SK-N-SH (cell line): ENCODE results near the gene UGT2B15. TPM values are rescaled to one million over a fixed set of nuclear protein-coding genes. Genes with fewer than 3 reads are reported as not detected.

ENCODE experiments used
- CTCF ChIA-PET: fragments of 300-600, 350-600 bp; formaldehyde crosslinking; extraction: SDS; loops from one replicate; lab custom pipeline; 2021; lab: Yijun Ruan, JAX
- POLR2A ChIA-PET: fragments of 350-600 bp; sonication (Branson Sonifier 250); formaldehyde crosslinking; extraction: SDS; loops from one replicate; lab custom pipeline; 2020; ENCODE audit warnings: antibody characterized with exemption, inconsistent platforms; lab: Yijun Ruan, JAX
- DNase-seq: peaks from one replicate; pipeline ENCODE4 v3.0.0; 2012
- H2AFZ ChIP-seq: fragments of 200-600 bp; sonication (generic); 2 replicates; pipeline ENCODE4 v1.8.1; 2016; ENCODE audit warnings: antibody characterized with exemption, mild to moderate bottlenecking, low read depth
- H3F3A ChIP-seq: fragments of 200-600 bp; sonication (generic); replicated peaks from 2 replicates; pipeline ENCODE3; 2016; ENCODE audit warnings: antibody characterized with exemption, mild to moderate bottlenecking; ENCODE audit not compliant: insufficient read depth
- H3K27ac ChIP-seq, 2 experiments: fragments of 200-500 bp in 1 of 2; fragments of 200-600 bp in 1 of 2; sonication (Bioruptor generic) in 1 of 2; sonication (generic), shearing (Covaris generic) in 1 of 2; 2 replicates each; pipeline versions ENCODE4 v1.5.1 to v1.6.1; 2014 to 2016; ENCODE audit warnings: low read depth in 2 of 2, inconsistent platforms in 1 of 2, low read length in 1 of 2, mild to moderate bottlenecking in 1 of 2, mixed read lengths in 1 of 2
- H3K27me3 ChIP-seq: fragments of 200-600 bp; sonication (generic), shearing (Covaris generic); 2 replicates; pipeline ENCODE4 v1.6.1; 2016; ENCODE audit warnings: mixed run types; ENCODE audit not compliant: insufficient read depth
- H3K36me3 ChIP-seq, 2 experiments: fragments of 200-500 bp in 1 of 2; fragments of 200-600 bp in 1 of 2; sonication (Bioruptor generic) in 1 of 2; sonication (generic) in 1 of 2; replicated peaks in 1 of 2; 2 replicates each; pipeline versions ENCODE3 to v1.5.1; 2014 to 2016; ENCODE audit warnings: low read length in 1 of 2, mild to moderate bottlenecking in 1 of 2; ENCODE audit not compliant: insufficient read depth in 2 of 2, control insufficient read depth in 1 of 2
- H3K4me1 ChIP-seq, 2 experiments: fragments of 200-500 bp in 1 of 2; fragments of 200-600 bp in 1 of 2; sonication (Bioruptor generic) in 1 of 2; sonication (generic), shearing (Covaris generic) in 1 of 2; 2 replicates each; pipeline versions ENCODE4 v1.5.1 to v1.6.1; 2014 to 2016; ENCODE audit warnings: low read depth in 1 of 2, low read length in 1 of 2, mixed run types in 1 of 2; ENCODE audit not compliant: insufficient read depth in 2 of 2, control insufficient read depth in 1 of 2
- H3K4me2 ChIP-seq: fragments of 200-600 bp; sonication (generic), shearing (Covaris generic); 2 replicates; pipeline ENCODE4 v1.6.1; 2017; ENCODE audit warnings: mixed run types
- H3K4me3 ChIP-seq, 2 experiments: fragments of 200-500 bp in 1 of 2; fragments of 200-600 bp in 1 of 2; sonication (Bioruptor generic) in 1 of 2; sonication (generic), shearing (Covaris generic) in 1 of 2; 2 replicates each; pipeline versions ENCODE4 v1.5.1 to v1.8.1; 2014 to 2016; ENCODE audit warnings: low read depth in 2 of 2, inconsistent platforms in 1 of 2, low read length in 1 of 2, mild to moderate bottlenecking in 1 of 2, mixed read lengths in 1 of 2, moderate library complexity in 1 of 2
- H3K79me2 ChIP-seq: fragments of 200-600 bp; sonication (generic); 2 replicates; pipeline ENCODE4 v1.8.1; 2017; ENCODE audit warnings: mild to moderate bottlenecking; ENCODE audit not compliant: insufficient read depth
- H3K9ac ChIP-seq: fragments of 200-600 bp; sonication (generic); 2 replicates; pipeline ENCODE4 v1.6.1; 2017; ENCODE audit warnings: mixed run types
- H3K9me2 ChIP-seq: fragments of 200-600 bp; sonication (generic); 2 replicates; pipeline ENCODE4 v1.6.1; 2017; ENCODE audit warnings: mixed run types
- H3K9me3 ChIP-seq: fragments of 200-600 bp; sonication (generic); 2 replicates; pipeline ENCODE4 v1.6.1; 2017; ENCODE audit warnings: mixed run types, mild to moderate bottlenecking, moderate library complexity
- H4K20me1 ChIP-seq: fragments of 200-600 bp; sonication (generic); 2 replicates; pipeline ENCODE4 v1.6.1; 2017; ENCODE audit warnings: mild to moderate bottlenecking, mixed run types; ENCODE audit not compliant: insufficient read depth
- FOXM1 ChIP-seq: IDR thresholded peaks from 2 replicates; pipeline ENCODE4 v1.4.0; 2012; ENCODE audit warnings: low read depth, mild to moderate bottlenecking
- GABPA ChIP-seq: IDR thresholded peaks from 2 replicates; pipeline ENCODE4 v1.4.0; 2012; ENCODE audit warnings: low read depth, mild to moderate bottlenecking
- MEF2A ChIP-seq: IDR thresholded peaks from 2 replicates; pipeline ENCODE4 v1.4.0; 2012; ENCODE audit warnings: low read depth, borderline replicate concordance
- RCOR1 ChIP-seq: fragments of 150-350 bp; IDR thresholded peaks from 2 replicates; pipeline ENCODE4 v1.6.1; 2017; ENCODE audit warnings: antibody characterized with exemption, low read length
- RFX5 ChIP-seq: IDR thresholded peaks from 2 replicates; pipeline ENCODE4 v1.6.1; 2012; ENCODE audit warnings: mild to moderate bottlenecking, improper control_type of control experiment, low read length
- RXRA ChIP-seq: IDR thresholded peaks from 2 replicates; pipeline ENCODE4 v1.4.0; 2012; ENCODE audit warnings: low read depth, mild to moderate bottlenecking, borderline replicate concordance
- SIN3A ChIP-seq: IDR thresholded peaks from 2 replicates; pipeline ENCODE4 v1.6.1; 2012; ENCODE audit warnings: low read depth, mild to moderate bottlenecking, low read length, moderate library complexity, borderline replicate concordance
- TAF1 ChIP-seq: IDR thresholded peaks from 2 replicates; pipeline ENCODE4 v1.6.1; 2012; ENCODE audit warnings: low read depth, mild to moderate bottlenecking, low read length, moderate library complexity, borderline replicate concordance
- TEAD4 ChIP-seq: IDR thresholded peaks from 2 replicates; pipeline ENCODE4 v1.4.0; 2012; ENCODE audit warnings: mild to moderate bottlenecking, borderline replicate concordance; ENCODE audit not compliant: insufficient read depth
- YY1 ChIP-seq: IDR thresholded peaks from 2 replicates; pipeline ENCODE4 v1.4.0; 2012; ENCODE audit warnings: low read depth, mild to moderate bottlenecking
- WGBS: methylation state at CpG from one replicate; pipeline ENCODE4 v1.1.6; 2017; ENCODE audit warnings: low lambda C conversion rate; 5-methylcytosine and 5-hydroxymethylcytosine counted together
- polyA plus RNA-seq, 3 experiments: library from polyadenylated mRNA; depleted of rRNA; stranded (reverse); fragments of >200 nt; gene quantifications; 2 replicates each; pipeline ENCODE4 v1.2.3, GENCODE V29; 2012
- TF ChIP-seq, protein P1 (sequence below): fragments of 150-350 bp; IDR thresholded peaks from 2 replicates; pipeline ENCODE4 v1.6.1; 2017; ENCODE audit warnings: antibody characterized with exemption, low read length, low read depth, borderline replicate concordance
- TF ChIP-seq, protein P2 (sequence below): IDR thresholded peaks from 2 replicates; pipeline ENCODE4 v1.4.0; 2012; ENCODE audit warnings: low read depth
- TF ChIP-seq, protein P3 (sequence below): IDR thresholded peaks from 2 replicates; pipeline ENCODE4 v1.6.1; 2012; ENCODE audit warnings: mild to moderate bottlenecking, low read depth, low read length, moderate library complexity

The UGT2B15 gene
- polyA plus RNA-seq, 1 of the 3 experiments (the other 2 are of a cell fraction) = not detected

DNA sequence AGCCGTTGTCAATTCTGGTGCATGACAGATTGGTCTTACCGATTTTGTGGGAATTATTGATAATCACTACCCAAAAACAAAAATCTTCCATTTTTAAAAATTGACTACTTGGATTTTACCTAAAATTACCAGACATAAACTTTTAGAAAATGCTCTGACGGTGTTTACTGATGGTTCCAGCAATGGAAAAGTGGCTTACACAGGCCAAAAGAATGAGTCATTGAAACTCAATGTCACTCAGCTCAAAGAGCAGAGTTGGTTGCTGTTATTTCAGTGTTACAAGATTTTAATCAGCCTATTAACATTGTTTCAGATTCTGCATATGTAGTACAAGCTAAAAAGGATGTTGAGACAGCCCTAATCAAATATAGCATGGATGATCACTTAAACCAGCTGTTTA lies 71.3 kb downstream of the UGT2B15 start:
- TF ChIP-seq RCOR1 (no peak), YY1 (no peak), RXRA (no peak)
- no peaks in the 10 kb centered on the region for H3F3A ChIP-seq
- WGBS = 12% methylated on average over 3 of the region's 3 CpGs
- H3K9me3 ChIP-seq = no peaks in the 10 kb centered on the region
- H3K27ac ChIP-seq = no peak overlapping the region
- no peaks in the 10 kb centered on the region for H4K20me1 ChIP-seq
- no peaks in the 10 kb centered on the region for H3K4me1 ChIP-seq
- H3K79me2 ChIP-seq = no peaks in the 10 kb centered on the region
- POLR2A ChIA-PET = no interaction called here
- no peaks in the 10 kb centered on the region for H3K9me2 ChIP-seq
- H3K4me2 ChIP-seq = no peak overlapping the region
- H3K36me3 ChIP-seq = no peaks in the 10 kb centered on the region
- H3K4me3 ChIP-seq = no peak overlapping the region
- no peak overlapping the region for H2AFZ ChIP-seq
- no peak overlapping the region for H3K9ac ChIP-seq
- no peaks in the 10 kb centered on the region for H3K27me3 ChIP-seq
- DNase-seq = no peak
- CTCF ChIA-PET = no interaction called here

DNA sequence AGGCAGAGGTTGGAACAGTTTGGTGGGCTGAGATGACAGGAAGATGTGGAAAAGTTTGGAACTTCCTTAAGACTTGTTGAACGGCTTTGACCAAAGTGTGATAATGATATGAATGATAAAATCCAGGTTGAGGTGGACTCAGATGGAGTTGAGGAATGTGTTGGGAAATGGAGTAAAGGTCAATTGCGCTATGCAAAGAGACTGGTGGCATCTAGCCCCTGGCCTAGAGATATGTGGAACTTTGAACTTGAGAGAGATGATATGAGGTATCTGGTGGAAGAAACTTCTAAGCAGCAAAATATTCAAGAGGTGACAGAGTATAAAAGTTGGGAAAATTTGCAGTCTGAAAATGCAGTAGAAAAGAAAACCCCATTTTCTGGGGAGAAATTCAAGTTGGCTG lies 73.0 kb downstream of the UGT2B15 start:
- Histone ChIP-seq H3K9ac (no peak overlapping the region), H3K4me2 (no peak overlapping the region)
- TF ChIP-seq, protein P1, sequence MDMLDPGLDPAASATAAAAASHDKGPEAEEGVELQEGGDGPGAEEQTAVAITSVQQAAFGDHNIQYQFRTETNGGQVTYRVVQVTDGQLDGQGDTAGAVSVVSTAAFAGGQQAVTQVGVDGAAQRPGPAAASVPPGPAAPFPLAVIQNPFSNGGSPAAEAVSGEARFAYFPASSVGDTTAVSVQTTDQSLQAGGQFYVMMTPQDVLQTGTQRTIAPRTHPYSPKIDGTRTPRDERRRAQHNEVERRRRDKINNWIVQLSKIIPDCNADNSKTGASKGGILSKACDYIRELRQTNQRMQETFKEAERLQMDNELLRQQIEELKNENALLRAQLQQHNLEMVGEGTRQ = no peak
- TF ChIP-seq RFX5 (no peak), TEAD4 (no peak), FOXM1 (no peak), SIN3A (no peak), MEF2A (no peak), GABPA (no peak), TAF1 (no peak)
- TF ChIP-seq, protein P2, sequence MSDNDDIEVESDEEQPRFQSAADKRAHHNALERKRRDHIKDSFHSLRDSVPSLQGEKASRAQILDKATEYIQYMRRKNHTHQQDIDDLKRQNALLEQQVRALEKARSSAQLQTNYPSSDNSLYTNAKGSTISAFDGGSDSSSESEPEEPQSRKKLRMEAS = no peak
- TF ChIP-seq, protein P3, sequence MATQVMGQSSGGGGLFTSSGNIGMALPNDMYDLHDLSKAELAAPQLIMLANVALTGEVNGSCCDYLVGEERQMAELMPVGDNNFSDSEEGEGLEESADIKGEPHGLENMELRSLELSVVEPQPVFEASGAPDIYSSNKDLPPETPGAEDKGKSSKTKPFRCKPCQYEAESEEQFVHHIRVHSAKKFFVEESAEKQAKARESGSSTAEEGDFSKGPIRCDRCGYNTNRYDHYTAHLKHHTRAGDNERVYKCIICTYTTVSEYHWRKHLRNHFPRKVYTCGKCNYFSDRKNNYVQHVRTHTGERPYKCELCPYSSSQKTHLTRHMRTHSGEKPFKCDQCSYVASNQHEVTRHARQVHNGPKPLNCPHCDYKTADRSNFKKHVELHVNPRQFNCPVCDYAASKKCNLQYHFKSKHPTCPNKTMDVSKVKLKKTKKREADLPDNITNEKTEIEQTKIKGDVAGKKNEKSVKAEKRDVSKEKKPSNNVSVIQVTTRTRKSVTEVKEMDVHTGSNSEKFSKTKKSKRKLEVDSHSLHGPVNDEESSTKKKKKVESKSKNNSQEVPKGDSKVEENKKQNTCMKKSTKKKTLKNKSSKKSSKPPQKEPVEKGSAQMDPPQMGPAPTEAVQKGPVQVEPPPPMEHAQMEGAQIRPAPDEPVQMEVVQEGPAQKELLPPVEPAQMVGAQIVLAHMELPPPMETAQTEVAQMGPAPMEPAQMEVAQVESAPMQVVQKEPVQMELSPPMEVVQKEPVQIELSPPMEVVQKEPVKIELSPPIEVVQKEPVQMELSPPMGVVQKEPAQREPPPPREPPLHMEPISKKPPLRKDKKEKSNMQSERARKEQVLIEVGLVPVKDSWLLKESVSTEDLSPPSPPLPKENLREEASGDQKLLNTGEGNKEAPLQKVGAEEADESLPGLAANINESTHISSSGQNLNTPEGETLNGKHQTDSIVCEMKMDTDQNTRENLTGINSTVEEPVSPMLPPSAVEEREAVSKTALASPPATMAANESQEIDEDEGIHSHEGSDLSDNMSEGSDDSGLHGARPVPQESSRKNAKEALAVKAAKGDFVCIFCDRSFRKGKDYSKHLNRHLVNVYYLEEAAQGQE = no peak
- TF ChIP-seq, all 33 proteins: peak for 0
- no peaks in the 10 kb centered on the region for H3K27me3 ChIP-seq
- no peak overlapping the region for H2AFZ ChIP-seq
- no peak for DNase-seq
- no peaks in the 10 kb centered on the region for H3K4me1 ChIP-seq
- no peaks in the 10 kb centered on the region for H3K9me3 ChIP-seq
- H3K9me2 ChIP-seq = no peaks in the 10 kb centered on the region
- no peaks in the 10 kb centered on the region for H4K20me1 ChIP-seq
- CTCF ChIA-PET = no interaction called here
- no peaks in the 10 kb centered on the region for H3K79me2 ChIP-seq
- no peak overlapping the region for H3K27ac ChIP-seq
- H3K36me3 ChIP-seq = no peaks in the 10 kb centered on the region
- POLR2A ChIA-PET = no interaction called here
- 21% methylated on average over 2 of the region's 2 CpGs for WGBS
- no peak overlapping the region for H3K4me3 ChIP-seq
- no peaks in the 10 kb centered on the region for H3F3A ChIP-seq

Other genes with a start within 250 kb of the UGT2B15 start
- gene TMPRSS11E, start 223.2 kb downstream of the UGT2B15 start, polyA plus RNA-seq (2012; rRNA removed) = not detected in 2 replicates
- gene UGT2B17, start 94.3 kb downstream of the UGT2B15 start, polyA plus RNA-seq (2012; rRNA removed) = not detected in 2 replicates
- gene UGT2B10, start 145.3 kb upstream of the UGT2B15 start, polyA plus RNA-seq (2012; rRNA removed) = not detected in 2 replicates